Stimulated activated CD4-positive, alpha-beta T cell treated with anti-CD3 and anti-CD28 coated beads, Interleukin-1b, Interleukin-23, amount 100 ng/mL, for 24 hours (primary cell): ENCODE measurements around the gene SLC66A2.

ENCODE experiments used
- DNase-seq, 4 experiments: peaks; one replicate each; pipeline ENCODE4 v3.0.0-alpha.2; 2020; ENCODE audit warnings: low read depth in 4 of 4, low spot score in 1 of 4

The SLC66A2 gene

DNA sequence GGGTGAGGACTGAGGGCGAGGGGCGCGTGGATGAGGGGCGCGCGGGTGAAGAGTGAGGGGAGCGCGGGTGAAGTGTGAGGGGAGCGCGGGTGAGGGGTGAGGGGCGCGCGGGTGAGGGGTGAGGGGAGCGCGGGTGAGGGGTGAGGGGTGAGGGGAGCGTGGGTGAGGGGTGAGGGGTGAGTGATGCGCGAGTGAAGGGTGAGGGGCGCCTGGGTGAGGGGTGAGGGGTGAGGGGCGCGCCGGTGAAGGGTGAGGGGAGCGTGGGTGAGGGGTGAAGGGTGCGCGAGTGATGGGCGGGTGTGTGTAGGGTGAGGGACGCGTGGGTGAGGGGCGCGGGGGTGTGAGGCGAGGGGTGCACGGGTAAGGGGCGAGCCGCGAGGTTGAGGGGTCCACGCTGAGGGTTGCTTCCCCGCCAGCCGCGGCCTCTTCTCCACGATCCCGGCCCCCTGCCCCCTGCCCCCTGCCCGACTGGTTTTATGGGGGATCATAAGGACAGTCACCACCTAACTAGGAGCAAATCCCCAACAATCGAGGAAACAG, 1.1 kb upstream of the SLC66A2 start:
- no peak for DNase-seq

DNA sequence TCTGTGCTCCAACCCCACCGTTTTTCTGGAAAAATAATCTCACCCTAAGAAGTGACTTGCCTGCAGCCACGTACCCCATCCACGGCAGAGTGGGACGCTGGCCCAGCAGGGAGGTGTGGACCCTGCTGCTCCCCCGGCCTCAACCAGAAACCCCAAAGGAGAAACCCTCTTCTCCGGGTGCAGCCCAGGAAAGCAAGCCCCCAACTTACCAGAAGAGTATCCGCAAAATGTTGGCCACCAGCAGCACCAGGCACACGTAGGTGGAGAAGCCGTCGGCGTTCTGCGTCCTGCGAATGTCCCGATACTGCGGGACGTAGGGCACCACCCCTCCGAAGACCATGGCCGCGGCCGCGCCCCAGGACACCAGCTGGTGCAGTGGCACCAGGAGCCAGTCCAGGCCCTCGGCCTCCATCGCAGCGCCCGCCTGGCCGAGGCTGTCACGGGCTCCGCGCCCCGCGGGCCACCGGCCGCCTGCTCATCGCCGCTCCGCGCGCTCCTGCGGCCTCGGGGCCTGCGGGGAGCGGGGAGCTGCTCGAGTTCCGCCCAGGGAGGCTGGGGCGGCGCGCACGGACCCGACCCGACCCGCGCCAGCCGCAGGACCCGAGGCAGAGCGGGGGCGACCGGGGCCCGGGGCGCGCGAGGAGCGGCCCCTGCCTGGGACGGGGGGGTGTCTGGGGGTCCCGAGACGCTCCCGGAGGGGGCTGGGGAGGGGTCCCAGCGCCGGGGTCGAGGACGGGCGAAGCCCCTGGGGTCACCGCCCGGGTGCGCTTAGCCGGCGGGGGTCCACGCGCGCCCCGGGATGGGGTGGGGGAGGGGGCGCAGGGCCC, 725 bp downstream of the SLC66A2 start:
- no peak for DNase-seq

DNA sequence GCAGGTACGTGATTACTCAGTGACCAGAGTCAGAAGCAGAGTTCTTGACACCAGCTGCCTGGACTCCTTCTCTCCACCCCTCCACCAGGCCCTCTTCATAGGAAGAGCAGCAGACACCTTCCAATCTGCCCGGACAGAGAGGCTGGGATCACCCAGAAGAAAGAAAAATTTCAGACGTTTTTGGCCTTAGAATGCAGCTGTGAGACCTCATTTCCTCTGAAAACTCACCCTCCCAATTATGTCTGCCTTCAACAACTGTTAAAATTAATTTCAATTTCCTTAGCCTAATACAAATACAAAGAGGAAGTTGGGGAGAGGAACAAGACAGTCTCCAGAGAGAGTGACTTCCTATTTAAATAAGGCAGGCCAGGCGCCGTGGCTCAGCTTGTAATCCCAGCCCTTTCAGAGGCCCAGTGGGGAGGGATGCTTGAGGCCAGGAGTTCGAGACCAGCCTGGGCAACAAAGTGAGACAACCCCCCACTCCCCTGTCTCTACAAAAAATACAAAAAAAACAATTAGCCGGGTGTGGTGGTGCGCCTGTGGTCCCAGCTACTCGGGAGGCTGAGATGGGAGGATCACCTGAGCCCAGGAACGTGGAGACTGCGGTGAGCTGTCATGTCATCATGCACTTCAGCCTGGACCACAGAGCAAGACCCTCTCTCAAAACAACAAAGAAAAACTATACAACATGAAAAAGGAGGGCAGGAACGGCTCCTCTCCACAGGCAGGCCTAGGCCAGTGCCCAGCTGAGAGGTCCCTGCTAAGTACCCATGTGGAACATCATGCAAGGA, 1.6 kb downstream of the SLC66A2 start:
- DNase-seq, result no peak

DNA sequence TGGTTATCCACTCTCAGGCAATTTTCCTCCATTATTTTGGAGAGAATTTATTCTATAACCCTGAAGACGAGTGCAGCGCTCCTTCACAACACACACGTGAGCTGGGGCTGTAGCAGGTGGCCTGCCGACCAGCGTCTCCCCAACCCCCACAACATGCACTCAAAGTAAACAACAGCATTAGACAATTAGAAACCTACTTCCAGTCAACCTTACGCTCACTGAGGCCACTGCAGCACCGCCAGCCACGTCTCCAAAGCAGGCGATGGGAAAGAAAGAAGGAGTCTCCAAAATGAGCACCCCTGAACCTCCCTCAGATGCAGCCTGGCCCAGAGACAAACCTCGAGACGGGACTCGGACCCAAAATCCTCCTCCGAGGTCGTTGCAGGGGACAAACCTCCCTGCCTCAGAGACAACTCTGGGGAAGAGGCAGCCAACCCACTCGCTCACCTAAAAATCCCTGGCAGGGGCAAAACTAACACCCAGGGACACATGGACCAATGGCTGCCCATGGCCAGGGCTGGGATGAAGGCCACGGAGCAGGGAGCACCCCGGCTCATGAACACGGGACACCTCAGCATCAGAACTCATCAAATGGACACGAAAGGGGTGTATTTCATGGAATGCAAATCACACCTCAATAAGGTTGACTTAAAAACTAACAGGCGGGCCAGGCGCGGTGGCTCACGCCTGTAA, 2.6 kb downstream of the SLC66A2 start:
- no peak for DNase-seq

DNA sequence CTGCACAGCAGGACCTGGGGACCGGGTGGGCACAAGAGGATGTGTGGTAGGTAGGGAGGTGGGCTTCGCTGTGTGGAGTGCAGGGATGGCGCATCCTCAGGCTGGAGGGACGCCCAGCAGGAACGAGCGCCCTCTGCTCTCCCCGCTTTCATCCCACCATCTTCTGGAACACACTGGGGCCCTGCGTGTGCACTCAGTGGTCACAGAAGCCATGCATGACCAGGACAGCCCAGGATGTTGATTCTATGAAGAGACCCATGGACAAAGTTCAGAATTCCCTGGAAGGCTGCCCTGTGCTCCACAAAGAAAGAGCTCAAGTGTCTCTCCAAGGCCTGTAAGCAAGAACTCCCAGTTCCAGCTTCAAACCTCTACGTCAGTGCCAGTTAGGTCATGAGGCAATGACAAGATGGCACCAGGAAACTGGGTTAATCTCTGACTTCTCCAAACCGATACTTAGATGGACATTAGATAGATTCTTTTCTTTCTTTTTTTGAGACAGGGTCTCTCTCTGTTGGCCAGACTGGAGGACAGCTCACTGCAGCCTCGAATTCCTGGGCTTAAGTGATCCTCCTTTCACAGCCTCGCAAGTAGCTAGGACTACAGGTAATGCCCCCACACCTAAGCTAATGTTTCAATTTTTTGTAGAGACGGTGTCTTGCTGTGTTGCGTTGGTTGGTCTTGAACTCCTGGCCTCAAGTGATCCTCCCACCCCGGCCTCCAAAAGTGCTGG, 3.4 kb downstream of the SLC66A2 start:
- DNase-seq, result no peak

DNA sequence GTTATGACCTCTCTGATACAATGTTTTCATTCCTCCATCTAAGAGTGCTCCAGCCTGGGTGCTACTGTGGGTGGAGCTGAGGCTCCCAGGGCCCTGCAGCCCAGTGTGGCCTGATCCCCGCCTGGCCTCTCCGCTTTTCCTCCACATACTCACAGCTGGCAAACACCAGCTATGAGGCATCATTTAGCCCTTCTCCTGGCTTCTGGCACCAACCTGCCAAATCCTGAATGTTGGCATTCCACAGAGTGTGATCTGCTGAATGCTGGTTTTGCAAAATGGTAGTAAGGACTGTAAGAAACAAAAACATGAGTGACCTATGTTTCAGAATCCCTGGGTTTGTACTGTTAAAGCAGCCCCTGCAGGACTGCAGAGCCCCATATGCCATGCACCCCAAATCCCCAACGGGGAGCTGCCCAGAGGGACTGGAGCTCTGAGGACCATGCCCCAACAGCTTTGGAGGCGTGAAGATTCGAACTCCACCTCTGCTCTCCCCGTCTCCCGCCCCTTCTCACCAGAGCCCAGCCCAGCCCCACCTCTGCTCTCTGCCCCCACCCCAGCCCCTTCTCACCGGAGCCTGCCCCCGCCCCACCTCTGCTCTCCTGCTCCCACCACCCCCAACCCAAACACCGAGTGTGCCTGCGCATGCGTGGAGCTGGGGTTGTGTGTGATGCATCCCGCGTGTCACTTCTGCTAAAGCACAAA, 4.2 kb downstream of the SLC66A2 start:
- DNase-seq, result no peak

DNA sequence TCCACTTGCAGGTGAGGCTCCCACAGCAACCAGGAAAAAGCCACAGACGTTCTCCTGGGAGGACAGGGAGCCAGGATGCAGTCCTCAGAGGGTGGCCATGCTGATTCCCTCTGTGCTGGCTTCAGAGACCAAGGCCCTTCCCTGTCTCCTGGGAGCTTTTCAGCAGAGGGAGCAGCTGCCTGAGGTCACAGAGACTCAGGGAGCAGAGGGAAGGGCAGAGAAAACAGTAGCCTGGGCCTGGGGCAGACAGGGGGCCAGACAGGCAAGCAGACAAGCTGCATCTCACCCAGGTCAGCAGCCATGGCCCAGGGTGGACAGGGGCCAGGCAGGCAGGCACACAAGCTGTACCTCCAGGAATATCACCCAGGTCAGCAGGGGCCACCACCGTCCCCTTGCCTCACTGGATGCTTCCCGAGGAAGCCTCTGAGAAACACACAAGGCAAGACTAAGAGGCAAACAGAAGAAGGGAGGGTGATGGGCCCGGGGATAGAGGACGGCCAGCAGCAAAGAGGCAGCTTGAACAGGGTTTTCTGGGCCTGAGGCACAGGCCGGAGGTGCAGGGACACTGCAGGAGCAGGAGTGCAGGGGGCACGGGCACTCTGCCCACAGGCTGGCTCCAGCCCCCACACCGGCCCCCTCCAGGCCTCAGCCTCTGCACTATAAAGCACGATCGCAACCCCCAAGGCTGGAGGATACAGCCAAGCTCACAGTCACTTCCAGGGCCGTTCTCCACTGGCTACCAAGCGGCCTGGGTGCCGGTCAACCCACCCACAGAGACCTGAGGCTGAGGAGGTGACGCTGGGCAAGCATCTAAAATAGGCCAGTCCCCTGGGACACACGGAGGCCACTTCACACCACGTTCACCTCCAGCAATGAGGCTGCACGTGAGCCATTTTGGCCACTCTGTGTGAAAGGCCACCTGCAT, 6.1 kb downstream of the SLC66A2 start:
- no peak for DNase-seq

DNA sequence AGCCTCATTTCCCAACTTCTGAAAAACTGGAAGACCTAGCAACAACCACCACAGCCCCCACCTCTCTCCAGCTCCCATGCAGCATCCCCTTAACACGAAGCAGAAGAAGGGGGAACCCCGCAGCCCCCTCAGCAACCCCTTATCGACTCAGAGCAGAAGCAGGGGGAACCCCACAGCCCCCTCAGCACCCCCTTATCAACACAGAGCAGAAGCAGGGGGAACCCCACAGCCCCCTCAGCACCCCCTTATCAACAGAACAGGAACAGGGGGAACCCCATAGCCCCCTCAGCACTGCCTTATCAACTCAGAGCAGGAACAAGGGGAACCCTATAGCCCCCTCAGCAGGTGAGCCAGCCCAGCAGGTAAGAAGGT, 6.7 kb downstream of the SLC66A2 start:
- no peak for DNase-seq

DNA sequence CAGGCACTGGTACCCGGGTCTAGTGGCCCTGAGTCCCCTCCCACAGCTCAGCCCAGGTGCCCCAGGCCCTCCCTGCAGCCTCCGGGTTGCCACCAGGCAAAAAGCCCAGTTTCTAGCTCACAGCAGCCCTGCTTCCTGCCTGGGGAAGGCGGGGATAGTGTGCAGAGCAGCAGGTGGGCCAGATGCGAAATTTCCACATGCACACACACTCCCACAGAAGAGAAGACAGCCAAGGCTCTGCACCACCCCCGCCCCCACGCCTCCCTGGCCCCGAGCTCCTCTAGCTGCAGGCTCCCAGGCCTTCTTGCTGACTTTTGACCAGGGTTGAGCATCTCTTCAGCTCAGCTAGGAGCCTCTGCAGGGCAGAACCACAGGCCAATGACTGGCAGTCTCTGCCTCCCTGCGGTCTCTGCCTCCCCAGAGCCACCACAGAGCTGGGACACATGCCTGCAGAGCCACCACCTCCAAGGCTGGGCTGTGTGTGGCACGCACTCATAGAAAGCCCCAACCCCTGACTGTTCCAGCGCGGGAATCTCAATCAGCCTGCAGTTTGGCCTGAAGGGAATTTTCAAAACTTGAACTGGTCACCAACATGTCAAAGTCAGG, 7.2 kb downstream of the SLC66A2 start:
- no peak for DNase-seq

DNA sequence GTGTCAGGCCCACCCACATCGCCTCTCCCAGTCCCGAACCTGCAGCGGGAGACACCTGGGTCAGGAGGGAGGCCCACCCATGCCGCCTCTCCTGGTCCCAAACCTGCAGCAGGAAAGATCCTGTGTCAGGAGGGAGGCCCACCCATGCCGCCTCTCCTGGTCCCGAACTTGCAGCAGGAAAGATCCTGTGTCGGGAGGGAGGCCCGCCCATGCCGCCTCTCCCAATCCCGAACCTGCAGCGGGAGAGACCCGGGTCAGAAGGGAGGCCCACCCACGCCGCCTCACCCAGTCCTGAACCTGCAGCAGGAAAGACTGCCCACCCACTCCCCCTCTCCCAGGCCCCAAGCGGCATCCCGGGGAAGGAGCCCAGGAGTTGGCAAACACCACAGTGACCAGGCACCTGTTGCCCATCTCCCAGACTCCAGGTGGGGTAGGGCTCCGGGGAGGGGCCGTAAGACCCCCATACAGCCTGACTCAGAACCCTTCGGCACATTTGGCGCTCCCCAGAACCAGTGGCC, 7.8 kb downstream of the SLC66A2 start:
- DNase-seq, result no peak

DNA sequence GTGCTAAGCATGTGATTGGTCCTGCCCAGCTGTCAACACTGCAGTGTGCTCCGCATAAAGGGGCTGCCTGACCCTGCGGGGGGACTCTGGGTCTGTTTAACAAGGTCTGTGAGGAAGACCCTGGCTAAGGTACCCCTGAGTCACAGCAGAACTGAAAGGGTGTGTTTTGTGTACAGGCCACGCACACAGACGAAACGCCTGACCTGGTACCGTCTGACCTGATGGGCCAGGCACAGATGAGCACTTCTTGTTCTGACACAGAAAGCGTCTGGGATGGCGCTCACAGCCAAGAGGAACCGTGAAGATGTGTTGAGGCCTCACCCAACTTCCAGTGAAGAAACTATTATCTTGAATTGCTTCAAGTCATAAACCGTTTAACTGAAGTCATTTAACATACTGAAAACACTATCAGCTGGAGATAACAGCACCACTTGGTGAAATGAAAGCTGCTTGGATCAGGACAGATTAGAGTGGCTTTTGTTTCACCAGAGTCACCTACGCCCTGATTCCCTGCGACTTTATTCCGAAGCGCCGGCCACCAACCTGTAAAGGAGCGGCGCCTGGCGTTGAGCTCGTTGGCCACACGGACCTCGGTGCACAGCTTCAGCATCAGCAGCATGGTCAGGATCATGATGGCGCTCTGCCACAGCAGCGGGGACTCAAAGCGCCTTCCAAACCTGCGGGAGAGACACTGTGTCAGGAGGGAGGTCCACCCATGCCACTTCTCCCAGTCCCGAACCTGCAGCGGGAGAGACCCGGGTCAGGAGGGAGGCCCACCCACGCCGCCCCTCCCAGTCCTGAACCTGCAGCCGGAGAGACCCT, 8.5 kb downstream of the SLC66A2 start:
- no peak for DNase-seq

DNA sequence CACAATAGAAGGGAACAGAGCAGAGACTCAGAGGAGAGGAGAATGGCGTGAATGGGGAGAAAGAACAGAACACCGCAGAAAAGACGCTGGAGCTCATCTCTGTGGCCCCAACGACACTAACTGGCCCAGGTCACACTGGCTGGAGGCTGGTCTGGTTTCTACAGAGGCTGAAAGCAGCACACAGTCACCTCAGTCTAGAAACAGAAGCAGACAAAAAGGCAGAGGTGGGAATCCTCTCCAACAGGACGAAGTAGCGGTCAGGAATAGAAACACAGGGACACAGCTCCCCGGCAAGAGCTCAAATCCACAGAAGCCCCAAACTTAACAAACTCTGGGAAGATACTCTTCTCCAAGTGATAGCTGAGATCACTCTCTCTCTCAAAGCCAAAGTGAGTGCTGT, 9.2 kb downstream of the SLC66A2 start:
- DNase-seq, result no peak

DNA sequence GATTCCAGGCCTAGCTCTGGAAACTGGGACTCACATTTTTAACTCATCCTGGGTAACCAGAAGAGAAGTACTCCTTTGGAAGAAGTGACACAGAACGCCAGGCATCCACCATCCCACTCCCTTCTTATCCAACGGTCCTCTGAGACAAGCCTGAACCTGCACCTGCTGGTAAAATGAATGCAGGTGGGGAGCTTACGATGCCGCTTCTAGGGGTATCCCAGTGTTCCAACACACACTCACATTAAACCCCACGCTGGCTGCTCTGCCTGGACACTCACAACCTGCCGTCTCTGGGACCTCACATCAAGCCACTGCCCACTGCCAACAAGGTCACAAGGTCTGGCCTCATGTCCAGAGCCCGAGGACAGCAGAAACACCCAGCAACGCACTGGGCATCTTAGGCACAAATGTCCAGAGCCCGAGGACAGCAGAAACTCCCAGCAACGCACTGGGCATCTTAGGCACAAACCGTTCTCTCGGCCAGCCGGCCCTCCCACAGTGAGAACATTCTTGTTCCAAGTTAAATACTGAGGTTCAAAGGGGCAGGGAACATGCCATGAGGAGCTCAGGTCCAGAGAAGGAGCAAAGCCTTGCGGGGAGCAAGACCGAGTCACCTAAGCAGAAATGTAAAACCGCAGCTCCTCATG, 9.9 kb downstream of the SLC66A2 start:
- DNase-seq, result no peak

DNA sequence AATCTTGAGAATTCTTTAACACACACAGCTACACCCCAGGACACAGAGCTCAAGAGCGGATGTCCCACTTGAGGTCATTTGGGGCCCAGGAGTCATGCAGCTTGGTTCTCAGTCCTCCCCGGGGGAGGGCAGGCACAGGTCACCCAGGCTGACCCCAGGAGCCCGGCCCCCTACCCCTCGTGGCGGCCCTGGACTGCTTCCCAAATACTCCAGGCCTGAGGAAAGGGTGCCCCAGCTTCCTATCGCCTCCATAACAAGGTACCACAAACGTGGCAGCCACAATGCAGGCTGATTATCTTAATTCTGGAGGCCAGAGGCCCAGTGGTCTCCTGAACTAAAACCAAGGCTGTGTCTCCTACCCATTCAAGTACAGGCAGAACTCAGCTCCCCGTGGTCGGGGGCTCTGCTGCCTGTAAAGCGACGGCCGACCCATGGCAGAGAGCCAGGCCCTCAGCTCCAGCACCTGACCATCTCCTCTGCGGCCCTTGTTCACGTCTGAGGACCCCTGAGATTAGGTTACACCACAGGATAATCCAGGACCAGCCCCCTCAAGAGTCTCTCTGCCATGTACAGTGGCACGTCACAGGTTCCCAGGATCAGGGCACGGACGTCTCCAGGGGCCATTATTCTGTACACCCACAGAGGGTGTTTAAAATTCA, 10.5 kb downstream of the SLC66A2 start:
- DNase-seq, result no peak

DNA sequence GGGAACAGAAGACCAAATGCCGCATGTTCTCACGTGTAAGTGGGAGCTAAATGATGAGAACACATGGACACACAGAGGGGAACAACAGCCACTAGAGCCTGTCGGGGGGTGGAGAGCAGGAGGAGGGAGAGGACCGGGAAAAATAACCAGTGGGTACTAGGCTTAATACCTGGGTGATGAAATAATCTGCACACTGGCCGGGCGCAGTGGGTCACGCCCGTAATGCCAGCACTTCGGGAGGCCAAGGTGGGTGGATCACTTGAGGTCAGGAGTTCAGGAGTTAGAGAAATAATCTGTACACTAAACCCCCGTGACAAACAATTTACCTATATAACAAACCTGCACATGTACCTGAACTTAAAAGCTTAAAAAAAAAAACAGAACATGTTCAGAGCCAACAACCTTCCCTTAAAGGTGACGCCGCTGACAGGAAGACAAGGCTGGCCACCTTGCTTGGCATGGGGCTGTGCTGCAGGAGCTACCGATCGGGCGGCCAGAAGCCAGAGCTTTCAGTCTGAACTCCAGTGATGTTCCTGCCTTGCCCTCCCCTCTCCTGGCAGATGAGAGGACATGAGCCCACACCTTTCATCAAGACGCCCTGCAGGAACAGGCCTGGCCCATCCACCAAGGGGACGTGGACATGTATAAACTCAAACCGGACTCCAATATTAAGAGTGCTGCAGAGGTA, 11.2 kb downstream of the SLC66A2 start:
- DNase-seq, result no peak

DNA sequence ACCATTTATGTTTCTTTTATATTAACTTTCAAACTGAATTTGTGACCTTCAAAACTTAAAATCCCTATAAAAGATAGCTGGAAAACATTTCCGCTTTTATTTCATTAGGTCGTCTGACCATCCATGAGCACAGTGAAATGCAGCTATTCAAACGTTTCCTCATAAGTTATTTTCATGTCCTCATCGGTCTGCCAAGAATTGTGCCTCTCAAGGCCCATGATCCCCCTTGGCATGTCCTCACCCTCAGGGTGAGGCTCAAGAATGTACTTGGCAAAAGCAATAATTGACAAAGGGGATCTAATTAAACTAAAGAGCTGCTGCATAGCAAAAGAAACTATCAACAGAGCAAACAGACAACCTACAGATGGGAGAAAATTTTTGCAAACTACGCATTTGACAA, 12.4 kb downstream of the SLC66A2 start:
- DNase-seq, result no peak
